OCI-M2 (cell line): Measurements from ENCODE around the gene RGS1.

Experiments used
- DNase-seq: peaks from one replicate; lab custom pipeline; 2025; ENCODE audit not compliant: unreplicated experiment; lab: John Stamatoyannopoulos, UW

The RGS1 gene

DNA sequence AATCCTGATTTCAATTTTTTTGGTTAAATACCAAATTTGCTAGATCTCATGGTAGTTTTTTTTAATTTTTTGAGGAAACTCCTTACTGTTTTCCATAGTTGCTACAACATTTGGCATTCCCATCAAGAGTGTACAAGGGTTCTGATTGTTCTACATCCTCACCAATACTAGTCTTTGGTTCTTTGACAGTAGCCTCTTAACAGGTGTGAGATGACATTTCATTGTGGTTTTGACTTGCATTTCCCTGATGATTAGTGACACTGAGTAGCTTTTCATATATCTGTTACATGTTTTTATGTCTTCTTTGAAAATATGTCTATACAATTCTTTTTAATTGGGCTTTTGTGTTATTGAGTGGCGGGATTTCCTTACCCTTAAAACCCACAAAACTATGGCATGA lies 39.5 kb downstream of the RGS1 start:
- DNase-seq, result no peak

DNA sequence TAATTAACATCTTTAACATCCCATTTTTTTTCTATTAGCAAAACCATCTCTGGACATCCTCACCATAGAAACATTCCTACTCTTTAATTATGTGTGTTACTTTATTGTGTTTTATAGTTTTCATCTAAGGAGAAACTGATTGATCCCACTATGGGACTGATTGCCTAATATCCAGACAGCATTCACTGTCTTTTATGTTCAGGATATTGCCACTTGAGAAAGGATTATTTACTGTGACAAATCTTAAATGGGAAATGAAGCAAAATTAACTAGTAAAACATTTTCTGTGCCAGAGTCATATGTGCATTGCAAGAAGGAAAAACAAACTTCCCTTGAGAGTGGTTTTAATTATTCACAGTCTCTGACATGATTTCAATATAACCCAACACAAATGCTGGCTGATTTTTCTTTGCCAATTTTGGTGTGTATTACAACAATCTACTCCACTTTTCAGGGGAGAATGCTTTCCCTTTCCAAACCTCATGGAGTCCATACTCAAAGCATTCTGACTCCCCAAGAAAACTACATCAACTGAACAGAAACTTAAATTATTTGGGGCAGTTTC lies 44.6 kb downstream of the RGS1 start:
- DNase-seq, result no peak

DNA sequence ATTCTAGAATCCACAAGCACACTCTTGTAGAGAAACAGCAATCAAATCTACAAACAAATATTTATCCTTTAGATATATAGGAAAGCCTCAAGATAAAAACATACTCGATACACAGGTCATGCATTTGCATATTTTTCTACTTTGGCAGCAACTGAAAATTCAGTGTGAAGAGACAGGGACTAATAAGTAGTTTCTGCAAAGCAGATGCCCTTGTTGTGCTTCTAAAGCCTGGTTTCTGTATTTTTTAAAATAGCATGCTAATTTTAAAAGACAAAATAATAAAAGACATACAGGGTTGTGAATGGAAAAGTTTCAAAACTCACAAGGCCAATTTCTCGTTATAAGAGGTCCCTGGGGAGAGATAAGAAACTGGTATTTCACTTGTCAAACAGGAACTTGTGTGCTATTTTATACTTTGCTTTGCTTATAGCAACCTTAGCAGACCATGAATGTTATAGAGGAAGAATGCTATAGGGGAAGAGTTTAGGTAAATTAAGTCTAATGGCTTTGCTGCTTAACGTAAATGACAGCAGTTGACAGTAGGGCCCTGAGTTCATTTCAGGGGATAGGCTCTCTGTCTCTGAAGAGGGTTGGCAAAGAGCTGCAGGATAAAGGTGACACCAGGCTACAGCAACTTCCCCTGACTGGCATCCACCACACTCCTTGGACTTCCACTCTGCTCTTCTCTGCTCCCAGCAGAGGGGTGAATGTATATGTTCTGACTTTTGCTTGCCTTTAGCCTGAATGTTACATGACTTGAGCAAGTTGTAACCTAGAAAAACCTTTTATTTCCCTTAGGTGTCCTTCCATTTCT lies 51.0 kb downstream of the RGS1 start:
- no peak for DNase-seq

DNA sequence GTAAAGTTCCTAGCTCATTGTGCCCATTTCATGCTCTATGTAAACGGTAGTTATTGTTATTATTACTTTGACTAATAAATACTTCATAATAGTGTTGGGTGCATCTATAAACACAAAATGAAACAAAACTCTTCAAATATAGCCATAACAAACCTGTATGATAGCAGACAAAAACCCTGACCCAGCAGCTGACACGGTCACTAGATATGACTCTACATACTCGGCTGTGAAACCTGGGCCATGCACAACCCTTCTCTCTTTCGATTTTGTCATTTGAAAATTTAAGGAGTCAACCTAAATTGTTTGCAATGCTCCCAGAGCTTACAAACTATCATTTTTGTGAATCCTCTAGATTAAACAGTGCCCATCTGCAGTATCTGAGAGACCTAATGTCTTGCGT lies 52.3 kb downstream of the RGS1 start:
- DNase-seq, result no peak

DNA sequence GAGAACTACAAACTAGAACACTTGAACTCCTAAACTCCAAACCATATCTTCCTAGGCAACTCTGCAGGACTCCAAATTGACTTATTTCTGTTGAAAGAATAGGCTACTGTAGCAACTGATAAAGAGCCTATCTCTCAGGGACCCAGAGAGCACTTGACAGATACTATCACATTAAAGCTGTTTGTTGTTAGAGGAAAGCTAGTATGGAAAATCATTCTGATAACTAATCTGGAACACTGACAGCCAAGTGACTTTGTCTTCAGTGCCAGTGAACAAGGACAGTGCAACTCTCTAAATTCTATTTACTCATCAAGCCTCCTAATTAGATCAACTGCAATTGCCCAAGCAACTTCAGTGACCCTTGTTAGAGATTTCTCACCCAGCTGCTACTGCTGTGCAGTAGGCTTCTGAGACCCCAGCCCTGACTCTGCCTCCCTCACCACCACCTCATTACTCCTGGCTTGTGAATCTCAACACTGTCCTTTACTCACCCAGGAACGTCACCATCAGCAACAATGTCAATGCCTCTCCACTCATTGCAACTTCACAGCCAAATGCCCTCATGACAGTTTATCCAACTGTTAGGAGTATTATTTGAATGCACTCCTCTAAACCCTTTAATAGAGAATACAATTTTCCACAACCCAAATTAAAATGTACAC lies 53.0 kb downstream of the RGS1 start:
- DNase-seq, result no peak

DNA sequence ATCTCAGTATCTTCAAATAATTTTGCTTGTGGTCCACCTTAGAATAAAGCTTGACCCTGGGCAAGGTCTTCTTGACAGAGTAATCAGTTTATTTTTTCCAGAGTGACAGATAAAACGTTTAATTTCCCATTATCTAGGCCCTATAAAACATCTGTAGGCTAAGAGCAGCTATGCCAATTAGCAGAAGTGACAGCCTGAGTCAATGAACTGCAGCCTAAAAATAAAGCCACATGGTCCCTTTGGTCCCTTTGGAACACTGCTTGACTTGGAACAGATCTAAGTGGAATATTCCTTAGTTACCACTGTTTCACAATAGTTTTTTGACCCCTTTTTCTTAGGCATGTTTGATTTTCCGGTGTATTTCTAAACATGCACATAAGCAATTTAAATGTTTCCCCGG lies 54.0 kb downstream of the RGS1 start:
- DNase-seq, result no peak
